ENCODE results near the gene MEF2B. TPM values are rescaled to one million over a fixed set of nuclear protein-coding genes. Genes with fewer than 3 reads are reported as not detected.

MEF2B gene
- 0.25 TPM in 1 of 2 replicates, not detected in the other for total RNA-seq (2012; rRNA removed)

DNA sequence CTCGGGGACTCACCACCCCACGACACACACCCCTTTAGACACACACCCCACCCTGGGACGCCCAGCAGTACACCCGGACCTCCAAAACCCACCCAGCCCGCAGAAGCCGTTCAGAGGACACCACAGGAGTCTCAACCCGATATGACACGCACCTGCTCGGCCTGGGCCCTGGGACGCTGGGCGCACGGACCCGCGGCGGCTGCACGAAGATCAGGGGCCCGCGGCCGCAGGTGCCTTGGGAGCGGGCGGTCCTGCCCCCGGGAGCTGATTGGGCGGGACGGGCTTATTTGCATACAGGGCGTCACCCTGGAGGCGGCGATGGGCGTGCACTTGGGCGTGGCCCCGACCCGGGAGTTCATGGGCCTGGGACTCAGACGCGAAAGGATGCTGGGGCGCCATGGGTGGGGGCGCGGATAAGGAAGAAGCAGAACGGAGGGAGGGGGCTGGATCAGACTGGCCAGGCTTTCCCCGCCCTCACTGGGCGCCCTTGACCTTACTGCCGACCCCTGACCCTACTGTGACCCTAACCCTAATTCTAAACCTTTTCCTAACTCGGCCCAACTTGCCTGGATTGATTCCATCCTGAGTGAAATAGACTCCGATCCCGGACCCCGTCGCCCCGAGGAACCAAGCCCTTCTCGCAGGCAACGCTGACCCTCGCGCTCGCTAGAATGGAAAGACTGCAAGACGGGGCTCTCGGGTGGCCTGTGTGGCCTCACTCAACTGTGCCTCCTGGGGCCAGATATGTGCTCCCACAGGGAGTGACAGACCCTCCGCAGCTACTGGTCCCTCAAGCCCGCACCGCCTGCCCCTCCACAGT lies at the start of gene MEF2B:
TSS of gene MEF2B (minus strand) at position 211 of the 820 bp plus-strand sequence. CDS start 19,528 bp downstream, outside the sequence.
- H3K4me1 ChIP-seq (ENCODE audit: control insufficient read depth, insufficient read depth, low read length) = peaks cover 14% of the 10 kb centered on the region
- peak within 1 kb of the TSS; percentile 40 for H3K4me3 ChIP-seq (ENCODE audit: low read length)
- no peaks in the 10 kb centered on the region for H3K27me3 ChIP-seq (ENCODE audit: control insufficient read depth, insufficient read depth, low read length)
- no peaks in the 10 kb centered on the region for H3K36me3 ChIP-seq (ENCODE audit: insufficient read depth, low read length)
- no peaks in the 10 kb centered on the region for H3K9me3 ChIP-seq (replicated peaks; ENCODE audit: low read length)
- H3K9ac ChIP-seq (ENCODE audit: low read depth, low read length) = no peak within 1 kb of the TSS
- peak within 1 kb of the TSS; percentile 69 for H3K4me2 ChIP-seq (ENCODE audit: low read length)

GRCh38 chr19:19218911-19219310 lies 48.8 kb upstream of the MEF2B start:
- Histone ChIP-seq H3K9me3 (replicated peaks; ENCODE audit: low read length) (no peaks in the 10 kb centered on the region), H3K9ac (ENCODE audit: low read depth, low read length) (no peak overlapping the region), H3K4me1 (ENCODE audit: control insufficient read depth, insufficient read depth, low read length) (no peaks in the 10 kb centered on the region)

GRCh38 chr19:19217099-19217498 lies 47.0 kb upstream of the MEF2B start:
- H3K36me3 ChIP-seq (ENCODE audit: insufficient read depth, low read length) = no peaks in the 10 kb centered on the region
- no peaks in the 10 kb centered on the region for H3K4me1 ChIP-seq (ENCODE audit: control insufficient read depth, insufficient read depth, low read length)
- H3K27me3 ChIP-seq (ENCODE audit: control insufficient read depth, insufficient read depth, low read length) = peaks cover 19% of the 10 kb centered on the region
- no peaks in the 10 kb centered on the region for H3K9me3 ChIP-seq (replicated peaks; ENCODE audit: low read length)
- H3K4me3 ChIP-seq (ENCODE audit: low read length) = no peak overlapping the region
- no peak overlapping the region for H3K9ac ChIP-seq (ENCODE audit: low read depth, low read length)
- H3K4me2 ChIP-seq (ENCODE audit: low read length) = no peak overlapping the region

More at GRCh38 chr19:19218911-19219310, 48.8 kb upstream of the MEF2B start:
- peaks cover 9% of the 10 kb centered on the region for H3K27me3 ChIP-seq (ENCODE audit: control insufficient read depth, insufficient read depth, low read length)
- H3K4me2 ChIP-seq (ENCODE audit: low read length) = no peak overlapping the region
- H3K36me3 ChIP-seq (ENCODE audit: insufficient read depth, low read length) = no peaks in the 10 kb centered on the region
- H3K4me3 ChIP-seq (ENCODE audit: low read length) = no peak overlapping the region

DNA sequence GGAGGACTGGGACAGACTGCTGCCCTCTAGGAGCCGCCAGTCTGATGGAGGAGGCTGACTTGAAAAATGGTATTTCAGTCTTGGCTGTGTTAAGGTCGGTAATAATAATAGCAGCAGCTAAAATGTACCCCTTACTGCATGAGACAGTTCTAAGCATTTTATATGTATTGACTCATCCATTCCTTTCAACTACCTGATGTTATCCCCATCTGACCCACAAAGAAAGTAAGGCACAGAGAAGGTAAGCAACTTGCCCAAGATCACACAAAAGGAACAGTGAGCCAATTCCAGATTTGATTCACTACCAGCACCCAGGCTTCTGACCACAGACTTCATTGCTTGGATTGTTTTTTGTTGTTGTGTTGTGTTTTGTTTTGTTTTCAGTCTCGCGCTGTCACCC lies 45.7 kb upstream of the MEF2B start:
- H3K4me2 ChIP-seq (ENCODE audit: low read length) = no peak overlapping the region
- H3K4me1 ChIP-seq (ENCODE audit: control insufficient read depth, insufficient read depth, low read length) = no peaks in the 10 kb centered on the region
- no peak overlapping the region for H3K9ac ChIP-seq (ENCODE audit: low read depth, low read length)
- H3K36me3 ChIP-seq (ENCODE audit: insufficient read depth, low read length) = no peaks in the 10 kb centered on the region
- H3K9me3 ChIP-seq (replicated peaks; ENCODE audit: low read length) = no peaks in the 10 kb centered on the region
- peaks cover 26% of the 10 kb centered on the region for H3K27me3 ChIP-seq (ENCODE audit: control insufficient read depth, insufficient read depth, low read length)
- no peak overlapping the region for H3K4me3 ChIP-seq (ENCODE audit: low read length)

DNA sequence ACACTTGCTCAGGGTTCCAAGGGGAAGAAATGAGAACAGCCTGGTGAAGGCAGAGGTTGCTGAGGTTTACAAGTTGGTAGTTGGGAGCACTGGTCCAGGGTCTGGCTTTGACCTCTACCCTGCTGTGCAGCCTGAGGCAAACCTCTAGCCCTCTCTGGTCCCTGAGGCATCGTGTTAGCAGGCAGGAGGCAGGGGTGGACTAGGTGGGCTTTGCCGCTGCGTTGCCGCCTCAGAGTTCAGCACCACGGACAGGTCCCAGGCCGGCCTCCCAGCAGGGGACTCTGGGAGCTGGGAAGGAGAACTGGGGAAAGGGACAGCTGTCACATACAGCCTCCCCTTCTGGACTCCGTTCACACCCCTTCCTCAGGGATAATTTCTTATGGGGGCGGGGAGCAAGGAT lies 44.8 kb upstream of the MEF2B start:
- no peak overlapping the region for H3K4me3 ChIP-seq (ENCODE audit: low read length)
- H3K36me3 ChIP-seq (ENCODE audit: insufficient read depth, low read length) = no peaks in the 10 kb centered on the region
- H3K27me3 ChIP-seq (ENCODE audit: control insufficient read depth, insufficient read depth, low read length) = peaks cover 29% of the 10 kb centered on the region
- H3K9ac ChIP-seq (ENCODE audit: low read depth, low read length) = no peak overlapping the region
- H3K4me1 ChIP-seq (ENCODE audit: control insufficient read depth, insufficient read depth, low read length) = no peaks in the 10 kb centered on the region
- no peak overlapping the region for H3K4me2 ChIP-seq (ENCODE audit: low read length)
- H3K9me3 ChIP-seq (replicated peaks; ENCODE audit: low read length) = no peaks in the 10 kb centered on the region

- Histone ChIP-seq H3K36me3 (ENCODE audit: insufficient read depth, low read length) (no peaks in the 10 kb centered on the region), H3K9ac (ENCODE audit: low read depth, low read length) (no peak overlapping the region), H3K4me1 (ENCODE audit: control insufficient read depth, insufficient read depth, low read length) (no peaks in the 10 kb centered on the region), H3K4me3 (ENCODE audit: low read length) (no peak overlapping the region), H3K9me3 (replicated peaks; ENCODE audit: low read length) (no peaks in the 10 kb centered on the region), H3K27me3 (ENCODE audit: control insufficient read depth, insufficient read depth, low read length) (peaks cover 34% of the 10 kb centered on the region), H3K4me2 (ENCODE audit: low read length) (no peak overlapping the region)
These were observed 44.1 kb upstream of the MEF2B start for GRCh38 chr19:19214159-19214490.

DNA sequence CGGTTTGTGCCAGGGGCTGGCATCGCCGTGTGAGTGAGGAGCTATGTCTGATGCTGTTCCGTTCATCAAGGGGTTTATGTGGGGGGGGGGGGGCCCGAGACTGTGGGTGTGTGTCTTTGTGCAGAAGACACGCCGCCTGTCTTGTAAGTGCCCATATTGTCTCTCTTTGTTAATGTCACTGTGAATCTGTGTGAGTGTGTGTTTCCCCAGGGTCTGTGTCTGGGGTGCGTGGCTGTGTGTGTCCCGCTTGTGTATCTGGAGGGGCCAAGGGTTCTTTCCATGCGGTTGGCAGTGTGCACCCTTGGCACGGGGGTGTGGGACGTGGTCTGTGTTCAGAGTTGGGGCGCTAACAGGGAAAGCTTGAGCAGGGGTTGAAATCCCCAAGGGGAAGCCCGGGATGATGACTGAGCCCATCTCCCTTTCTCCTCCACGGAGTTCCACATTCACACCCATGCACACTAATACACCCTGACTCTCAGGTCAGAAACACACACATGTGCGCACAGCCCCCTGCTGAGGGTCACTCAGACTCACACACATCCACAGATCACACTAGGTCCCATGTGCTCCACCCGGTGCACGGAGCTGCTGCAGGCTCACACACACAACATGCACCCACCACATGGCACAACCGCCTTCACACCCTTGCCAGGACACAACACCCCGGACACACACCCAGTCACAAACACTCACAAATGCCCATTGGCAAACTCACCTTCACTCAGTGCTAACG lies 43.5 kb upstream of the MEF2B start:
- Histone ChIP-seq H3K9me3 (replicated peaks; ENCODE audit: low read length) (no peaks in the 10 kb centered on the region), H3K9ac (ENCODE audit: low read depth, low read length) (no peak overlapping the region), H3K4me2 (ENCODE audit: low read length) (no peak overlapping the region), H3K36me3 (ENCODE audit: insufficient read depth, low read length) (no peaks in the 10 kb centered on the region), H3K4me1 (ENCODE audit: control insufficient read depth, insufficient read depth, low read length) (no peaks in the 10 kb centered on the region), H3K27me3 (ENCODE audit: control insufficient read depth, insufficient read depth, low read length) (peaks cover 34% of the 10 kb centered on the region), H3K4me3 (ENCODE audit: low read length) (no peak overlapping the region)

GRCh38 chr19:19212916-19213315 lies 42.9 kb upstream of the MEF2B start:
- H3K27me3 ChIP-seq (ENCODE audit: control insufficient read depth, insufficient read depth, low read length) = peaks cover 34% of the 10 kb centered on the region
- no peaks in the 10 kb centered on the region for H3K9me3 ChIP-seq (replicated peaks; ENCODE audit: low read length)
- no peaks in the 10 kb centered on the region for H3K36me3 ChIP-seq (ENCODE audit: insufficient read depth, low read length)
- no peak overlapping the region for H3K4me3 ChIP-seq (ENCODE audit: low read length)
- H3K4me1 ChIP-seq (ENCODE audit: control insufficient read depth, insufficient read depth, low read length) = no peaks in the 10 kb centered on the region
- H3K4me2 ChIP-seq (ENCODE audit: low read length) = no peak overlapping the region
- no peak overlapping the region for H3K9ac ChIP-seq (ENCODE audit: low read depth, low read length)

DNA sequence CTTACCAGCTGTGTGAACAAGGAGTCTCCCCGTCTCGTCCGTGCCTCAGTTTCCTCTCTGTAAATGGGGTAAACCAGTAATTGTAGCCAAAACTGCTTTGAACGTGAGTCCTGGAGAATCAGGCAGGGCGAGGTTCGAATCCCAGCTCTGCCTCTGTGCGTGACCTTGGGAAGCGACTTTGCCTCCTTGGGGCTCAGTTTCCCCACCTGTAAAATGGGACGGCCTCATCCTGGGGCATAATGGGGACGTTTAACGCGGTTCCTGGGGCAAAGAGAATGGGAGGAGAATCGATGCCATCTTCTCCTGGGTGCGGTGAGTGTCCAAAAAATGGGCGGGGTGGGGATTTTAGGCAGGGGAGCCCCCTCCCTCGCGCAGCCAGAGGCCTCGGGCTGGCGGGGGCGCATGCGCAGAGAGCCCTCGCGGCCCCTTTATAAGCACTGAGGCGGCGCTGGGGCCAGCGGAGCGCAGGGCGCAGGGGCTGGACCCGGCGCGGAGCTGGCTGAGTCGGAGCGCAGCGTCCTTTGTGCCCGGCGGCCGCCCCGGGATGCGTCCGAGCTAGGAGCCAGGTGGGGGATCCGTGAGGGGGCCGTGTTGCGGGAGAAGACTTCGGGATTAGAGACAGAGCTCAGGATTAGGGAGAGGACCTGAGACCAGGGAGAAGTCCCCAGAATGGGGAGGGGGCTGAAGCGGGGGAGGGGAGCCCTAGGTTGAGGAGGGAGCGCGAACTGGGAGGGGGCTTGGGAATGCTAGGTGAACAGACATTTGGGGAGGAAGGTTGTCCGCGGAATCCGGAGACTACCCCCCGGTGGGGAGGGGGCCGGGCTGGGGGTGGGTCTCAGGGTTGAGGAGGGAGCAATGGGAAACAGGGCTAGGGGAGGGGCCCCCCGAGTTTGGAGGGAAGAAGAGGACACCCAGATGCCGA lies 41.7 kb upstream of the MEF2B start, which contains the start of gene NCAN:
TSS of gene NCAN (plus strand) at position 460 of the 922 bp plus-strand sequence. CDS start 4,996 bp downstream, outside the sequence.
- Histone ChIP-seq H3K4me1 (ENCODE audit: control insufficient read depth, insufficient read depth, low read length) (no peaks in the 10 kb centered on the region), H3K36me3 (ENCODE audit: insufficient read depth, low read length) (no peaks in the 10 kb centered on the region), H3K27me3 (ENCODE audit: control insufficient read depth, insufficient read depth, low read length) (peaks cover 34% of the 10 kb centered on the region)

GRCh38 chr19:19209372-19209771 lies 39.3 kb upstream of the MEF2B start:
- no peak overlapping the region for H3K4me3 ChIP-seq (ENCODE audit: low read length)
- no peak overlapping the region for H3K4me2 ChIP-seq (ENCODE audit: low read length)
- H3K27me3 ChIP-seq (ENCODE audit: control insufficient read depth, insufficient read depth, low read length) = peaks cover 40% of the 10 kb centered on the region
- no peaks in the 10 kb centered on the region for H3K36me3 ChIP-seq (ENCODE audit: insufficient read depth, low read length)
- no peaks in the 10 kb centered on the region for H3K4me1 ChIP-seq (ENCODE audit: control insufficient read depth, insufficient read depth, low read length)
- no peaks in the 10 kb centered on the region for H3K9me3 ChIP-seq (replicated peaks; ENCODE audit: low read length)
- H3K9ac ChIP-seq (ENCODE audit: low read depth, low read length) = no peak overlapping the region

More for the DNA sequence above, 41.7 kb upstream of the MEF2B start, which contains the start of gene NCAN:
- Histone ChIP-seq H3K9me3 (replicated peaks; ENCODE audit: low read length) (no peaks in the 10 kb centered on the region), H3K4me2 (ENCODE audit: low read length) (no peak within 1 kb of the TSS), H3K9ac (ENCODE audit: low read depth, low read length) (no peak within 1 kb of the TSS), H3K4me3 (ENCODE audit: low read length) (no peak within 1 kb of the TSS)
